ENCODE data around the gene ZZZ3. TPM values are rescaled to one million over a fixed set of nuclear protein-coding genes. Genes with fewer than 3 reads are reported as not detected.
"Not testable (repeated sequence)": the region's sequence is repeated elsewhere in the genome, so short reads cannot be mapped to it uniquely, and the experiment has no call there.

The ZZZ3 gene
- total RNA-seq, 1 donor from 2014 or later, result 39.3 TPM

GRCh38 chr1:77655431-77655974 lies 27.0 kb downstream of the ZZZ3 start:
- H3K4me1 ChIP-seq, result no peaks in the 10 kb centered on the region
- DNase-seq, result no peak

GRCh38 chr1:77652970-77653516 lies 29.4 kb downstream of the ZZZ3 start:
- TF ChIP-seq CTCF (IDR thresholded peaks at IDR 0.05), result no peak
- Histone ChIP-seq H3K4me1 (no peaks in the 10 kb centered on the region), H3K36me3 (no peaks in the 10 kb centered on the region), H3K4me3 (no peak overlapping the region), H3K27me3 (no peaks in the 10 kb centered on the region), H3K27ac (no peak overlapping the region), H3K9me3 (peaks cover 6% of the 10 kb centered on the region)
- DNase-seq (no peak), ATAC-seq (no peak)
- intact Hi-C loops (cut with DNase I), result no loop called here

More at GRCh38 chr1:77655431-77655974, 27.0 kb downstream of the ZZZ3 start:
- Histone ChIP-seq H3K36me3 (no peaks in the 10 kb centered on the region), H3K27me3 (no peaks in the 10 kb centered on the region), H3K4me3 (no peak overlapping the region), H3K9me3 (peaks cover 6% of the 10 kb centered on the region), H3K27ac (no peak overlapping the region)
- no peak for ATAC-seq
- no peak for TF ChIP-seq CTCF (IDR thresholded peaks at IDR 0.05)
- intact Hi-C loops (cut with DNase I), result no loop called here

GRCh38 chr1:77652268-77652667 lies 30.2 kb downstream of the ZZZ3 start:
- ATAC-seq (no peak), DNase-seq (no peak)
- H3K27ac ChIP-seq, result no peak overlapping the region
- H3K27me3 ChIP-seq, result no peaks in the 10 kb centered on the region
- intact Hi-C loops (cut with DNase I), result no loop called here
- TF ChIP-seq CTCF (IDR thresholded peaks at IDR 0.05), result no peak
- H3K36me3 ChIP-seq, result no peaks in the 10 kb centered on the region
- H3K9me3 ChIP-seq, result peaks cover 6% of the 10 kb centered on the region
- no peaks in the 10 kb centered on the region for H3K4me1 ChIP-seq
- H3K4me3 ChIP-seq, result no peak overlapping the region

- no peak overlapping the region for H3K27ac ChIP-seq
- H3K4me1 ChIP-seq, result no peaks in the 10 kb centered on the region
- H3K9me3 ChIP-seq, result peaks cover 6% of the 10 kb centered on the region
- TF ChIP-seq CTCF (IDR thresholded peaks at IDR 0.05), result no peak
- DNase-seq (no peak), ATAC-seq (no peak)
- H3K27me3 ChIP-seq, result no peaks in the 10 kb centered on the region
- intact Hi-C loops (cut with DNase I), result no loop called here
- no peak overlapping the region for H3K4me3 ChIP-seq
- peaks cover 5% of the 10 kb centered on the region for H3K36me3 ChIP-seq
Measured at GRCh38 chr1:77649127-77649526, 33.3 kb downstream of the ZZZ3 start.

- ATAC-seq; DNase-seq; H3K27me3 ChIP-seq; H3K4me3 ChIP-seq; H3K27ac ChIP-seq; H3K36me3 ChIP-seq; H3K9me3 ChIP-seq; H3K4me1 ChIP-seq; intact Hi-C loops (cut with DNase I): not testable (repeated sequence)
Measured at GRCh38 chr1:77646224-77646623, 36.2 kb downstream of the ZZZ3 start.

GRCh38 chr1:77643456-77643855 lies 39.0 kb downstream of the ZZZ3 start:
- ATAC-seq (no peak), DNase-seq (no peak)
- H3K27me3 ChIP-seq, result no peaks in the 10 kb centered on the region
- H3K4me3 ChIP-seq, result no peak overlapping the region
- H3K4me1 ChIP-seq, result peaks cover 7% of the 10 kb centered on the region
- intact Hi-C loops (cut with DNase I), result no loop called here
- no peaks in the 10 kb centered on the region for H3K9me3 ChIP-seq
- no peak overlapping the region for H3K27ac ChIP-seq
- no peak for TF ChIP-seq CTCF (IDR thresholded peaks at IDR 0.05)
- peaks cover 11% of the 10 kb centered on the region for H3K36me3 ChIP-seq

Data from upper lobe of right lung (tissue), 1 donor.